ENCODE measurements around the gene LSAMP. TPM values are rescaled to one million over a fixed set of nuclear protein-coding genes. Genes with fewer than 3 reads are reported as not detected.

The LSAMP gene
- total RNA-seq, 1 donor from 2014 or later = 30.1 TPM

- Mint-ChIP-seq H3K9me3 (no peaks in the 10 kb centered on the region), H3K4me1 (no peaks in the 10 kb centered on the region), H3K27me3 (ENCODE audit: low read depth) (peaks cover 10% of the 10 kb centered on the region), H3K4me3 (no peak overlapping the region), H3K27ac (no peak overlapping the region), H3K36me3 (no peaks in the 10 kb centered on the region)
- peak; percentile 94 for TF ChIP-seq CTCF (IDR thresholded peaks at IDR 0.05; ENCODE audit: unreplicated experiment)
- DNase-seq (ENCODE audit: low spot score in 2 of 2, unreplicated experiment in 2 of 2) = peak; percentile 50 to 86
Observed at GRCh38 chr3:115814778-115815380, 630.4 kb downstream of the LSAMP start.

- H3K4me3 Mint-ChIP-seq = no peak overlapping the region
- H3K9me3 Mint-ChIP-seq = no peaks in the 10 kb centered on the region
- H3K27ac Mint-ChIP-seq = no peak overlapping the region
- peaks cover 10% of the 10 kb centered on the region for H3K27me3 Mint-ChIP-seq (ENCODE audit: low read depth)
- no peak for TF ChIP-seq CTCF (IDR thresholded peaks at IDR 0.05; ENCODE audit: unreplicated experiment)
- DNase-seq (ENCODE audit: low spot score in 2 of 2, unreplicated experiment in 2 of 2) = no peak
- H3K4me1 Mint-ChIP-seq = no peaks in the 10 kb centered on the region
- no peaks in the 10 kb centered on the region for H3K36me3 Mint-ChIP-seq
Observed at GRCh38 chr3:115814006-115814405, 631.3 kb downstream of the LSAMP start.

GRCh38 chr3:115808816-115809215, 636.5 kb downstream of the LSAMP start:
- Mint-ChIP-seq H3K4me3 (no peak overlapping the region), H3K9me3 (no peaks in the 10 kb centered on the region)

GRCh38 chr3:115808244-115808643, 637.0 kb downstream of the LSAMP start:
- Mint-ChIP-seq H3K9me3 (no peaks in the 10 kb centered on the region), H3K27ac (no peak overlapping the region), H3K36me3 (no peaks in the 10 kb centered on the region), H3K27me3 (ENCODE audit: low read depth) (peaks cover 4% of the 10 kb centered on the region), H3K4me3 (no peak overlapping the region), H3K4me1 (peaks cover 7% of the 10 kb centered on the region)
- no peak for DNase-seq (ENCODE audit: low spot score in 2 of 2, unreplicated experiment in 2 of 2)
- TF ChIP-seq CTCF (IDR thresholded peaks at IDR 0.05; ENCODE audit: unreplicated experiment) = no peak

More at GRCh38 chr3:115808816-115809215, 636.5 kb downstream of the LSAMP start:
- H3K27me3 Mint-ChIP-seq (ENCODE audit: low read depth) = peaks cover 4% of the 10 kb centered on the region
- H3K4me1 Mint-ChIP-seq = peaks cover 7% of the 10 kb centered on the region
- DNase-seq (ENCODE audit: low spot score in 2 of 2, unreplicated experiment in 2 of 2) = no peak
- no peak for TF ChIP-seq CTCF (IDR thresholded peaks at IDR 0.05; ENCODE audit: unreplicated experiment)
- no peak overlapping the region for H3K27ac Mint-ChIP-seq
- no peaks in the 10 kb centered on the region for H3K36me3 Mint-ChIP-seq

GRCh38 chr3:115806501-115806900, 638.8 kb downstream of the LSAMP start:
- TF ChIP-seq CTCF (IDR thresholded peaks at IDR 0.05; ENCODE audit: unreplicated experiment) = no peak
- Mint-ChIP-seq H3K36me3 (no peaks in the 10 kb centered on the region), H3K4me3 (no peak overlapping the region), H3K4me1 (peaks cover 7% of the 10 kb centered on the region), H3K9me3 (no peaks in the 10 kb centered on the region), H3K27me3 (ENCODE audit: low read depth) (peaks cover 4% of the 10 kb centered on the region), H3K27ac (no peak overlapping the region)
- no peak for DNase-seq (ENCODE audit: low spot score in 2 of 2, unreplicated experiment in 2 of 2)

GRCh38 chr3:115805520-115805919, 639.8 kb downstream of the LSAMP start:
- H3K9me3 Mint-ChIP-seq = no peaks in the 10 kb centered on the region
- no peak for TF ChIP-seq CTCF (IDR thresholded peaks at IDR 0.05; ENCODE audit: unreplicated experiment)
- H3K27me3 Mint-ChIP-seq (ENCODE audit: low read depth) = no peaks in the 10 kb centered on the region
- H3K4me3 Mint-ChIP-seq = no peak overlapping the region
- H3K4me1 Mint-ChIP-seq = peaks cover 7% of the 10 kb centered on the region
- no peak overlapping the region for H3K27ac Mint-ChIP-seq
- no peaks in the 10 kb centered on the region for H3K36me3 Mint-ChIP-seq
- DNase-seq (ENCODE audit: low spot score in 2 of 2, unreplicated experiment in 2 of 2) = no peak
